DMS 273 (cell line): ENCODE data around the gene GATC.
"Not testable (repeated sequence)": the region's sequence is repeated elsewhere in the genome, so short reads cannot be mapped to it uniquely, and the experiment has no call there.

Experiments used
- DNase-seq: peaks from one replicate; lab custom pipeline; 2025; ENCODE audit not compliant: unreplicated experiment; lab: John Stamatoyannopoulos, UW

Gene GATC

DNA sequence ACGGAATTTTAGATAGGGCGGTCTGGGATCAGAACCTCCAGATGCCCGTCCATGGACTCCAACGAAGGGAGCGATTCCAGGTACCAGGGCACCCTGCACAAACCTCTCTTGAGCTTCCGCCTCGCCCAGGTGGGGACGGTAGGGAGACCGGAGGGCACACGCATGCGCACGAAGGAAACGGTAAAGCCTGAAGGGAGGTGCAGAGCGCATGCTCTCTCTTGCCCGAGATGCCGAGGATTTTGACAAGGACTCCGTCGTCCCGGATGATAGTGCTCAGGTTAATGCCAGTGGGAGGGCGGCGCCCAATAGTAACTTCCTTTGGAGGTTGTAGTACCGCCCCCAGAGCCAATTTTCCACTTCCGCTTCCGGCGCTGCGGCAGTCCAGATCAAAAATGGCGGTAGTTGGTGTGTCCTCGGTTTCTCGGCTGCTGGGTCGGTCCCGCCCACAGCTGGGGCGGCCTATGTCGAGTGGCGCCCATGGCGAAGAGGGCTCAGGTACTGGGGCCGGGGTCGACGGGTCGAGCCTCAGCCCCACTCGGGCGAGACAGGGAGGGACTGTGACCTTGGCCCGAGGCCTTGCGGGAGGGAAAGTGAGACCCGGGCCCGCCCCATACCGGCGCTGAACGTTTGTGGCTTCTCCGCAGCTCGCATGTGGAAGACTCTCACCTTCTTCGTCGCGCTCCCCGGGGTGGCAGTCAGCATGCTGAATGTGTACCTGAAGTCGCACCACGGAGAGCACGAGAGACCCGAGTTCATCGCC, 8.3 kb upstream of the GATC start, which contains the start of gene COX6A1:
Gene COX6A1 (plus strand): TSS at position 379 of the 760 bp plus-strand sequence. CDS start 14 bp downstream, at position 393.
- DNase-seq = peak; percentile 98

DNA sequence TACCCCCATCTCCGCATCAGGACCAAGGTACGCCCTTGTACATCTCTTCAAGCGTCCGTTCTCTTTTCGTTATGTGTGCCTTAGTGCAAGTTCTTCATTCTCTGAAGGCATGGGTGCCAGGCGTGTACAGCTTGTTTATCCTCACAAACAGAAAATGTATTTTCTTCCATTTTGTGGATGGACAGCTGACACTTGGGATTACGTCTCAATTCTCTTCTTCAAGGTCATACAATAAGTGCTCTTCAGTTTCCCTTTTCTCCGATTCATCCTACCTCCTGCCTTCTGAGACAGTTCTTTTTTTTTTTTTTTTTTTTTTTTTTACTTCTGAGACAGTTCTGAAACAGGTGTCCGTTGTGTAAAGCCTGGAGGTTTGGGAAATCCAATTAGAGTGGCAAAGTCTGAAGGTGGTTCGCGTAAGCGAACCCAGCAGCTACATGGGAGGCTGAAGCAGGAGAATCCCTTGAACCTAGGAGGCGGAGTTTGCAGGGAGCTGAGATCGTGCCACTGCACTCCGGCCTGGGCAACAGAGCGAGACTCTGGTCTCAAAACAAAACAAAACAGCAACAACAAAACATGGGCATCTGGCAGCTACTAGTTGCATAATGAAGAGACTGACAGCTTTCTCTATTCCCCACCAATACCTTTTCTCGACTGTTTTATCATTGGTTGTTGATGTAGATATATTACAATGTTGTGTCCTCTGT, 7.6 kb upstream of the GATC start:
- DNase-seq = peak; percentile 37

DNA sequence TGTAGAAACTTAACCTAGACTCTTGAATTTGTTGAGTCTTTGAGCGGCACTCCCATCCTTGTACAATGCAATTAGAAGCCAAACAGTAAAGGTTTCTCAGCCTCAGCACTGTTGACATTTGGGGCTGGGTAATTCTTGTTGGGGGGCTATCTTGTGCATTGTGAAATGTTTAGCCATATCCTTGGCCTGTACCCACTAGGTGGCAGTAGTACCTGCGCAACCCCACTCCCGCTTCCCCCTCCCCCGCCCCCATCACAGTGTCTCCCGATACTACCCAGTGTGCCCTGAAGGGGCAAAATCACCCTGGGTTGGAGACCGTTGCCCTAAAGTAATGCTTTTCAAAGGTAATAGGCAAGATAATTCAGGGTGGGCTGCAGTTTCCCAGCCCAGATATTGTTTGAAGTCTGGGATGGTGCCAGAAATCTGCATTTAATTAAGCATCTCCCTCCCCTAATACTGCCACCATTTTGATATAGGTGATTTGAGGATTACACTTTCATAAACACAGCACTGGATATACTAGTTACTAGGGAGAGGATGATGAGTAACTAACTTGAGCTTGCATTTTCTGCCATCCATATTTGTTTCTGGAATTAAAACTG, 6.5 kb upstream of the GATC start:
- DNase-seq = peak; percentile 82

DNA sequence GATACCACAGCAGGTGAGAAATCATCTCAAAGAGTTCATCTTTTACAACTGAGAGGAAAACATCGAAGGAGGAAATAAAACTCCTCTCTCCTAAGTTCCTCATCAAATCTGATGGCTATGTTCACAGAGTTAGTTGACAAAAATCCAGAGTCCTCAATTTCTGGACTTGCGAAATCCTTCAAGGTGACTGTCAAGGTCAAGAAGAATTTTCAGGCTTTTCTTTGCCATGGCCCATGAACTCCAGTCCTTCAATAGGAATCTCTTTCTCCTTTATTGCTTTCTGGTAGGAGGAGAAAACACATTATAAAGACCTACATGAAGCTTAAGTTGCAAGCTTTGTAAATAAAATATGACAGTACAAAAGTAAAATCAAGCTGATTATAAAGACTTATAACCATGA, 1.6 kb upstream of the GATC start:
- no peak for DNase-seq

DNA sequence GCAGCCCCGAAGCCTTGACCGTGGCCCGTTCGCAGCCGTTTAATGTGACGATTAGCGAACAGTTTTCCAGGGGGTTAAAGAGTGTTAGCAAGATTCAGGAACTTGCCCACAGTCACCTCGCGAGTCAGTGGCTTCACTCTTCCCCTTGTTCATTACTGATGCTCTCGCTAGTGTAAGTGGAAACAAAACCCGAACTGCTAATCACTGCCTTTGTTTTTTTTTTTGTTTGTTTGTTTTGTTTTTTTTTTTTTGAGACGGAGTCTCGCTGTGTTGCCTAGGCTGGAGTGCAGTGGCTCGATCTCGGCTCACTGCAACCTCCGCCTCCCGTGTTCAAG, 567 bp downstream of the GATC start:
- DNase-seq = not testable (repeated sequence)

DNA sequence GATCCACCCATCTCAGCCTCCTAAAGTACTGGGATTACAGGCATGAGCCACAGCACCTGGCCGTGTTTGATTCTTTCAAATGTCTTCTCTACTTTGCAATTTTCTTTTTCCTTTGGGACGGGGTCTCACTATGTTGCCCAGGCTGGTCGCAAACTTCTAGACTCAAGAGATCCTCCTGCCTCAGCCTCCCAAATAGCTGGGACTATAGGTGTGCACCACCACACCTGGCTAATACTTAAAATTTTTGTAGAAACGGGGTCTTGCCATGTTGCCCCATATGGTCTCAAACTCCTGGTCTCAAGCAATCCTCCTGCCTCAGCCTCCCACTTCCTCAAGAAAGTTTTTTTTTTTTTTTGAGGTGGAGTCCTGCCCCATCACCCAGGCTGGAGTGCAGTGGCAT, 1.7 kb downstream of the GATC start:
- no peak for DNase-seq

DNA sequence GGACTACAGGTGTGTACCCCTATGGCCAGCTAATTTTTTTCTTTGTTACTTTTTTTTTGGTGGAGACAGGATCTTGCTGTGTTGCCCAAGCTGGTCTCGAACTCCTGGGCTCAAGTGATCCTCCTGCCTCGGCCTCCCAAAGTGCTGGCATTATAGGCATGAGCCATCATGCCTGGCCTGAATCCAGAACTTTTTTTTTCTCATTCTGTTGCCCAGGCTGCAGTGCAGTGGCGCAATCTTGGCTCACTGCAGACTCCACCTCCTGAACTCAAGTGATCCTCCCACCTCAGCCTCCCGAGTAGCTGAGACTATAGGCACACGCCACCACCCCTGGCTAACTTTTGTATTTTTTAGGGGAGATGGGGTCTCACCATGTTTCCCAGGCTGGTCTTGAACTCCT, 6.3 kb downstream of the GATC start:
- not testable (repeated sequence) for DNase-seq

DNA sequence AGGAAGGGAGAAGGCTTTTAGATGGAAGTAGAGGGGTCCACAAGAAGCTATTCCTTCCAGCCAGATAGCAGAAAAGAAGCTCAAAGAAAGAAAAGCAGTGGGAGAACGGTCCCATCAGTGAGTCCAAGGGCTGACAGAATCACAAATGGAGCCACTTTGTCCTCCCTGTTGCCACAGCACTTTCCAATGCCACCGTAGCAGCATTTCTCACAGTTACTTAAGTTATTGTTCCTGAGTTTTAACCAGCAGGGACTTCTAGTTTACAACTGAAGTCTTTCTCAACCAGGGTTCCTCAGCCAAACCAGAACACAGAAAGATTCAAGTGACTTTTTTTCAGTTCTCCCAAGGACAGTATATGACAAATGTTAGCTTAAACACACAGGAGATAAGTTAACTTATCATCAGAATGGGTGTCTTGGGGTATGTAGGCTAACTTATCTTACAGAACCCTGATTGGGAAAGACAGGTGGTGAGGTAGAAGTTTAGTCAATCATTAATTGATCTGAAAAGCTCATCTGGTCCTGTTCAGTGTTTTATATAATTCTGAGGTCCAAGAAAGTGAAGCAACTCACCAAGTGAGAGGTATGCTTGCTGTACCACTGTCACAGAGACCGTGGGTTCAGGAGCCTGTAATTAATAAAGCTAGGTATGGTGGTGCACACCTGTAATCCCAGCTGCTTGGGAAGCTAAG, 7.0 kb downstream of the GATC start:
- DNase-seq = no peak

DNA sequence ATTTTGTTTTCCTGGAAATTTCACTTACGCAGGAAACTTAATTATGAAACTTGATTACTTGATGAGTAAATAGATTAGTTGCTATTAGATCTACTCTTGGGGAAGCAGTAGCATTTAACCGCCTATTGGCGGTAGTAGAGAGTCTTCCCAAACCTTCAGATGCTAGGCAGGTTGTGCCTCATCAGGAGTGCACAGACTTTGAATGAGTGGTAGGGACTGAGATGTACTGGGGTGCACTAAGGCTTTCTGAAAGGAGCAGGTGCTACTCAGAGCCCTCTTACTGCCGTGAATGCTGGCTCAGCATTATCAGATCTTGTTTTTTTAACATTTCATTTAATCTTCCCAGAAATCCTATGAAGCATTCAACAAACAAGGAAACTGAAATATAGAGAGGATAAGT, 7.7 kb downstream of the GATC start:
- DNase-seq = peak; percentile 49

DNA sequence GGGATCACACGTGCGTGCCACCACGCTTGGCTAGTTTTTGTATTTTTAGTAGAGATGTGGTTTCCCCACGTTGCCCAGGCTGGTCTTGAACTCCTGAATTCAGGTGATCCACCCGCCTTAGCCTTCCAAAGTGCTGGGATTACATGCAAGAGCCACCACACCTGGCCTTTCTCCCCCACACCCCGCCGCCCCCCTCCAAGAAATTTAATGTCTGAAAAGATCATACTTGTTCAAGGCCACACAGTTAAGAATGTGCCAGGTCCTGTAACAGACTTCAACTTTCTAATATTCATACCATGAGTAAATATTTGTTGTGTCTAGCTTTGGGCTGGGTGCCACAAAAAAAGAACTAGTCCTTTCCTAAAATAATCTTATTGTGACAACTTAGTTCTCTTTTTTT, 9.1 kb downstream of the GATC start:
- no peak for DNase-seq

DNA sequence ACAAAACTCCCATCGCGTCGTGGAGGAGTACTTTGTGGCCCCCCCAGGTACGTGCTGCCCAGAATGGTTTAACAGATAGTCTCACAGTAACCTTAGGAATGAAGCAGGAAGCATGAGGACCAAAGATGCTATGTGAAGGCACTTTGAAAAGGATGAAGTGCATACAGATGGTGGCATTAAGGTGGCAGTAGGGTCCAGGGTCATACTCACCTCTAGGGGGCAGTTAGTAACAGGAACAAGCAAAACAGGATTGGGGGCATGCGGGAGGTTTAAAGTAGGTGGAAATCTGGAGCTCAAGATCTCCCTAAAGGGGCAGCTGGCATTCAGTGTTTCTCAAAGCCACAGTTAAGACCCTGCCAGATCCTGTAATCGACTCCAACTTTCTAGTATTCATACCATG, 10.9 kb downstream of the GATC start:
- DNase-seq = peak; percentile 54

DNA sequence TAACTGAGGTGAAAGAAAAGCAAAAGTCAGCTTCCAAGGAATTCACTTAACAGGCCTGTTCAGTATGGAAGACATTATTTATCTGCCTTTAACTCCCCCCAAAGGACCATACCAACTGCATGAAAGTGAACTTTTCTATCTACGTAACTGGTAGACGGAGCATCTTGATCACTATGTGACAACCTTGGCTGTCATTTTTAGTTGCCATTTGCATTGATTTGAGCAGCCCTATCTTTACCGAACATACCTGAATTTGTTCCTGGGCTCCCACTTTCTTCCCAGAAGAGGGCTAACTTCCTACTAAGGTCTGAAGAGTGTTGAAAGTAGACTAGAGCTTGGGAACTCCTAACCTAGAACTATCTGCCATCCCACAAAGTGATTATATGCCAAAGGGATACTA, 13.9 kb downstream of the GATC start:
- DNase-seq = no peak

DNA sequence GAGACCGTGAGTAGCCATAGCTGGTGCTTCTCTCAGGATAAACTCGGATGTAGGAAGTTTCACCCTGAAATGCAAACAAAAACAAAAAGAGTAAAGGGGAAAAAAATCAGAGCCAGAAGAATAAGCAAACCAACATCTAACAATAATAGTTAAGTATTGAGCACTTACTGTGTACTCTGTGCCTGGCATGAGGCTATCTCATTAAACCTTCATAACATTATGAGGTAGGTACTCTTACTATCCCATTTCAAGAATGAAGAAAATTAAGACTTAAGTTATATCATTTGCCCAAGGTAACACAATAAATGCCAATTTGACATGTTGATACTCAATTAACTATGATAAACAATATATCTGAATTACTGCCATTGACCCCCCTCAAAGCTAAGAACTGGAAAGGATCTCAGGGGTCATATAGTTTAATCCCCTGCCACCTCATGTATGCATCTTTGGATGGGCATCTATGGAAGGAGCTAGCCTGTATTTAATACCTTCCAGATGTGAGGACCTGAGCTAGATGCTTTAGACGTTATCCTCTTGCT, 15.9 kb downstream of the GATC start:
- DNase-seq = no peak

DNA sequence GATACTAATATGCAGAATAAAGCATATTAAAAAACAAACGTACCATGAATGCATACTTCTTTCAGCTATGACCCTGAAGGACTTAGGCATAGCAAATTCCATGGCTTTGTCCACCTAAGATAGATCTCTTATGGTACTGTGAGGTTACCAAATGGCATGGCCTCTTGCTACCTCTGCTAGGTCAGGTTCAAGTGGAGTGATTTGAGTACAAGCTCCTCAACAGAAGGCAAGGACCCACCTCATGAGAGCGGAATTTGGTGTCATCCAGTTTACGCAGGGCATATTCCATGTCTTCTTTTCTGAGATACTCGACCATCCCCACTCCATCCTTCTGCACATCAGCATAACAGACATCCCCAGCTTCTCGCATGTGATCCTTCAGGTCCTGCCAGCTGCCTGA, 17.5 kb downstream of the GATC start:
- no peak for DNase-seq

DNA sequence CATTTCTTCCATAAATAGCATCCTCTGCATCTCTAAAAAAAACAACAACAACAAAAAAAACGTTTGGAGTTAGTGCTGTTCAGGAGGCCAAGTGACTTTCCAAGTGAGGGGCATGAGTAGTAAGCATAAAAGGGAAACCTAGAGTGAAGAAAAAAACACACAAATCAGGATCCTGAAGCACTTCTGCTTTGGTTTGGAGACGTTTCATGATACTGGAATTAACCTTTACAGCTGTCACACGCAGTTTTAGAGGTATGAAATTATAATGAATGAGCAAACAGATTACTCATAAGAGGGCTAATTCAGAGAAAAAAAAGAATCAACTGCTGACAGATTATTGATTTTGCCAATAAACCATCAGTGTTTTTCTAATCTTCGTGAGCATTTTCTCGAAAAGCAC, 19.5 kb downstream of the GATC start:
- DNase-seq = no peak

DNA sequence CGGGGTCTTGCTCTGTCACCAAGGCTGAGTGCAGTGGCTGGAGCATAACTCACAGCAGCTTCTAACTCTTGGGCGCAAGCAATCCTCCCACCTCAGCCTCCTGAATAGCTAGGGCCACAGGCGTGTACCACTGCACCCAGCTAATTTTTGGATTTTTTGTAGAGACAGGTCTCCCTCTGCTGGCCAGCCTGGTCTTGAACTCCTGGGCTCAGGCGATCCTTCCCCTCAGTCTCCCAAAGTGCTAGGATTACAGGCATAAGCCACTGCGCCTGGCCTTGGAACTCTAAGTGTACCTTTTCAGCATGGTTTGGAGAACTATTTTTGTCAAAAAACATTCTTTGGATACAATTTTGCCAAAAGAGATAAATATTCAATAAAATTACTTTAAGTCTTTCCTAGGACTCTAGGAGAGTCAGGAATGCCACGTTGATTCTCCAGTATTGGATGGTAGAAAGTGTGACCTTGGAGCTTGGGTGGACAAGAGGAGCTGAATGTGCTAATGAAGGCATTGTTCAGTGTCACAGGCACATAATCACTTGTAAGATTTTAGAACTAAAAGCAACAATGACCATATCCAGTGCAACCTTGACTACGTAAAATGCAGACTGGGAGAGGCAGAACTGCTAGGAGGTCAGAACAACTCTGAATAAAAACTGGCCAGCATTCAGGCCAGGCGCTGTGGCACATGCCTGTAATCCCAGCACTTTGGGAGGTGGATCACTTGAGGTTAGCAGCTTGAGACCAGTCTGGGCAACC, 20.5 kb downstream of the GATC start:
- peak; percentile 63 for DNase-seq

DNA sequence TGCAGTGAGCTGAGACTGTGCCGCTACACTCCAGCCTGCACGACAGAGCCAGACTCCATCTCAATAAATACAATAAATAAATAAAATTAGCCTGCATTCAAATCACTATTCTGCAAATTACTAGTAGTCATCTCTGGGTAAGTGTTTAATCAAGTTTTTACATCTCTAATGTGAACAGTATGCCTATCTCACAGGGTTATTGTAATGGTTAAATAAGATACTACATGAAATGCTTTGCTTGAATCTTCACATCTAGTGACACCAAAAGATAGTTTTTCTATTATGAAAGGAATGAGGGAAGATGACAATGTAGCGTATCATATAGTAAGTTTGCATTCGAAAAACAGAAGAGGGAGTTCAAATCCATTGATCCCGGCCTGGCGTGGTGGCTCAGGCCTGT, 21.2 kb downstream of the GATC start:
- DNase-seq = no peak

DNA sequence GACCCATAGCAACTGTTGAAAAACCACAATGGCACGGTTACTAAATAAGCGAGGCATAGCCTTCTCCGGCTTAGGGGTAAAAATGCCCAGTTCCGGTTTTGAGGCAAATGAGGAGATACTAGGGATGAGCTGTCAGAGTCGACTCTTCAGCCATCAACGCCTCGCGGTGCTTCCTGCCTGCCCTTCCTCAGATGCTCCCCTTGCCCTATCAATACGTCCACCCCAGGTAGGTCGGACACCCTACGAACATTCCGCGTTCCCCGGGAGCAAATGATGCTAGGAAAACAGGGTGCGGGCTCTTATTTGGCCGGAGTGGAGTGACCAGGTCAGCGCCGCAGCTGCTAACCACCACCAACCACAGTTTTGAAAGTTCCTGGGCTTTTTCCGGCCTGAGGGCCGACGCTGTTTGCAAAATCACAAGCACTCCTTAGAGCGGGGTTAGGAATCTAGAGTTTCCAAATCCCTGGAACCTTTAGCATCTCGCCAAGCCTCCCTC, 22.1 kb downstream of the GATC start:
- DNase-seq = peak; percentile 47

DNA sequence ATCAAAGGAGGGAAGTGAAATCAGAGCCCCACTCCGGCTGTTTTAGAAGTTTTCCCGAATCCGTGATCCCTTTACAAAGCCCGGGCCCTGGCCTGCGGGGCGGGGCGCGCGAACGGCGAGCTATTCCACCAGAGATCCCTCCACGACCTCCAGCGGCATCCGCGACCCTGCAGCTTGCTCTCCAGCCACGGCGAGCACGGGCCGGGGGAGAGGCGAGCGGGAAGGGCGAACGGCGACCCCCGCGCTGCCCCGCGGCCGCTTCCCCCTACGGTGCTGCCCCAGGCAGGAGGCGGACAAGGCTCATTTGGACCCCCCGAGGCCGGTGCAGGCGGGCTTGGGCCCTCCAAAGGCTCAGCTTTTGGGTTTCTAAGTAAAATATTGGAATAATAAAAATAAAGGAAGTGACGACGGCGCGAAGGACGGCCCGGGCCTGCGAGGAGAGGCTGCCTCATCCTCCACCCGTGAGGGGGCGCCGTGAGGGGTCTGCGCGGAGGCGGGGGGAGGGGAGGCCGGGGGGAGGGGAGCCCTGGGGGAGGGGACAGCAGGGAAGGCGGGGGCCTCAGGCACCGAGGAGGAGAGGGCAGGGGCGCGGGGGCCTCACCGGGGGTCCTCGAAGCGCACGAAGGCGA, 22.7 kb downstream of the GATC start:
- DNase-seq = peak; percentile 51
